HG03045 (cell line): ENCODE data around the gene FAS.

Experiments used
- ATAC-seq: cut with Tn5 transposase; IDR thresholded peaks from one replicate; pipeline ENCODE4 v1.9.1; 2021; ENCODE audit warnings: mild to moderate bottlenecking, moderate library complexity; ENCODE audit not compliant: unreplicated experiment

The FAS gene

GRCh38 chr10:88990384-88991160 lies at the start of gene FAS:
Gene FAS (plus strand): TSS chr10:88990798. CDS start chr10:88990877, 79 bp downstream.
- ATAC-seq, result peak; percentile 61

- ATAC-seq, result no peak
These were observed 49.6 kb upstream of the FAS start for GRCh38 chr10:88941026-88941425.

- no peak for ATAC-seq
These were observed 46.8 kb upstream of the FAS start for GRCh38 chr10:88943778-88944177.

GRCh38 chr10:88944813-88945212 lies 45.8 kb upstream of the FAS start:
- ATAC-seq, result no peak

- no peak for ATAC-seq
These were observed 44.4 kb upstream of the FAS start for GRCh38 chr10:88946200-88946599.

- ATAC-seq, result no peak
These were observed 43.5 kb upstream of the FAS start for GRCh38 chr10:88946965-88947590.

GRCh38 chr10:88949051-88949450 lies 41.5 kb upstream of the FAS start:
- no peak for ATAC-seq

GRCh38 chr10:88949912-88950837 lies 40.4 kb upstream of the FAS start:
- no peak for ATAC-seq

GRCh38 chr10:88952647-88953111 lies 37.9 kb upstream of the FAS start, which contains the start of gene ACTA2:
Gene ACTA2 (minus strand): TSS chr10:88952773. CDS start chr10:88948930, 3,843 bp downstream.
- no peak for ATAC-seq

GRCh38 chr10:88953662-88954061 lies 36.9 kb upstream of the FAS start:
- no peak for ATAC-seq

- ATAC-seq, result no peak
These were observed 36.0 kb upstream of the FAS start for GRCh38 chr10:88954458-88955083.

GRCh38 chr10:88957381-88957780 lies 33.2 kb upstream of the FAS start:
- ATAC-seq, result no peak

GRCh38 chr10:88958721-88959120 lies 31.9 kb upstream of the FAS start:
- ATAC-seq, result no peak

GRCh38 chr10:88960802-88961201 lies 29.8 kb upstream of the FAS start:
- no peak for ATAC-seq

- no peak for ATAC-seq
These were observed 29.3 kb upstream of the FAS start for GRCh38 chr10:88961266-88961665.

GRCh38 chr10:88962336-88962735 lies 28.3 kb upstream of the FAS start:
- no peak for ATAC-seq

- no peak for ATAC-seq
These were observed 27.3 kb upstream of the FAS start for GRCh38 chr10:88963318-88963717.

- no peak for ATAC-seq
These were observed 26.2 kb upstream of the FAS start for GRCh38 chr10:88964360-88964759.

GRCh38 chr10:88964869-88965415 lies 25.7 kb upstream of the FAS start:
- ATAC-seq, result no peak

GRCh38 chr10:88966797-88967196 lies 23.8 kb upstream of the FAS start:
- ATAC-seq, result no peak
